Measurements from ENCODE around the gene NOX3.
"Not testable (repeated sequence)": the region's sequence is repeated elsewhere in the genome, so short reads cannot be mapped to it uniquely, and the experiment has no call there.

The NOX3 gene

GRCh38 chr6:155466539-155466938, 10.9 kb upstream of the NOX3 start:
- DNase-seq: no peak

- DNase-seq: no peak
These were observed 5.9 kb upstream of the NOX3 start for GRCh38 chr6:155461556-155461955.

- DNase-seq: no peak
These were observed 1.2 kb downstream of the NOX3 start for GRCh38 chr6:155454471-155454870.

GRCh38 chr6:155454008-155454407, 1.6 kb downstream of the NOX3 start:
- no peak for DNase-seq

GRCh38 chr6:155452576-155452975, 3.1 kb downstream of the NOX3 start:
- no peak for DNase-seq

- not testable (repeated sequence) for DNase-seq
These were observed 4.1 kb downstream of the NOX3 start for GRCh38 chr6:155451530-155451929.

GRCh38 chr6:155450240-155450581, 5.4 kb downstream of the NOX3 start:
- DNase-seq: no peak

GRCh38 chr6:155449450-155450239, 6.0 kb downstream of the NOX3 start:
- no peak for DNase-seq

- no peak for DNase-seq
These were observed 6.8 kb downstream of the NOX3 start for GRCh38 chr6:155448668-155449449.

GRCh38 chr6:155447949-155448348, 7.7 kb downstream of the NOX3 start:
- no peak for DNase-seq

- no peak for DNase-seq
These were observed 10.4 kb downstream of the NOX3 start for GRCh38 chr6:155444952-155445903.

- no peak for DNase-seq
These were observed 11.3 kb downstream of the NOX3 start for GRCh38 chr6:155444120-155444917.

GRCh38 chr6:155443168-155443567, 12.5 kb downstream of the NOX3 start:
- no peak for DNase-seq

- no peak for DNase-seq
These were observed 13.1 kb downstream of the NOX3 start for GRCh38 chr6:155442562-155442961.

GRCh38 chr6:155441112-155441465, 14.6 kb downstream of the NOX3 start:
- DNase-seq: no peak

- no peak for DNase-seq
These were observed 15.1 kb downstream of the NOX3 start for GRCh38 chr6:155440398-155441111.

- DNase-seq: no peak
These were observed 16.3 kb downstream of the NOX3 start for GRCh38 chr6:155439376-155439775.

GRCh38 chr6:155436981-155437749, 18.5 kb downstream of the NOX3 start:
- no peak for DNase-seq

- no peak for DNase-seq
These were observed 20.7 kb downstream of the NOX3 start for GRCh38 chr6:155434829-155435423.

- DNase-seq: no peak
These were observed 21.5 kb downstream of the NOX3 start for GRCh38 chr6:155434096-155434495.

GRCh38 chr6:155432293-155432692, 23.3 kb downstream of the NOX3 start:
- no peak for DNase-seq
